Astrocyte (in vitro differentiated cells and primary cell): ENCODE results near the gene OR2J3. TPM values are rescaled to one million over a fixed set of nuclear protein-coding genes. Genes with fewer than 3 reads are reported as not detected.

ENCODE experiments used
- DNase-seq: peaks from one replicate; pipeline ENCODE4 v3.0.0-alpha.2; 2010; ENCODE audit warnings: low read depth
- FAIRE-seq: peaks from 2 replicates; lab custom pipeline; 2011; peaks lifted over from hg19 to GRCh38; lab: Jason Lieb, UNC
- H2AFZ ChIP-seq: 2 replicates; pipeline ENCODE4 v1.6.0; 2012; ENCODE audit warnings: low read depth, low read length, inconsistent platforms
- H3K27ac ChIP-seq: 2 replicates; pipeline ENCODE4 v1.5.1; 2011; ENCODE audit warnings: low read depth, low read length, inconsistent platforms
- H3K27me3 ChIP-seq: 2 replicates; pipeline ENCODE4 v1.6.0; 2011; ENCODE audit warnings: low read length, inconsistent platforms; ENCODE audit not compliant: insufficient read depth
- H3K36me3 ChIP-seq: 2 replicates; pipeline ENCODE4 v1.5.1; 2011; ENCODE audit warnings: low read length, inconsistent platforms; ENCODE audit not compliant: insufficient read depth
- H3K4me1 ChIP-seq: 2 replicates; pipeline ENCODE4 v1.5.1; 2011; ENCODE audit warnings: low read length, inconsistent platforms; ENCODE audit not compliant: insufficient read depth
- H3K4me2 ChIP-seq: 2 replicates; pipeline ENCODE4 v1.6.0; 2012; ENCODE audit warnings: low read length, inconsistent platforms
- H3K4me3 ChIP-seq: 2 replicates; pipeline ENCODE4 v1.5.1; 2011; ENCODE audit warnings: low read depth, mild to moderate bottlenecking, low read length, inconsistent platforms; ENCODE audit not compliant: insufficient read depth
- H3K79me2 ChIP-seq: 2 replicates; pipeline ENCODE4 v1.6.0; 2012; ENCODE audit warnings: mild to moderate bottlenecking, low read length, inconsistent platforms; ENCODE audit not compliant: insufficient read depth
- H3K9ac ChIP-seq: 2 replicates; pipeline ENCODE4 v1.6.0; 2012; ENCODE audit warnings: mild to moderate bottlenecking, low read length, inconsistent platforms
- H3K9me3 ChIP-seq: 2 replicates; pipeline ENCODE4 v1.5.1; 2012; ENCODE audit warnings: low read depth, mild to moderate bottlenecking, low read length, inconsistent platforms; ENCODE audit not compliant: insufficient read depth
- H4K20me1 ChIP-seq: 2 replicates; pipeline ENCODE4 v1.6.0; 2012; ENCODE audit warnings: low read length, inconsistent platforms; ENCODE audit not compliant: insufficient read depth
- H3K27ac Mint-ChIP-seq: one replicate; pipeline ENCODE4 v1.8.0; 2021; ENCODE audit warnings: mild to moderate bottlenecking, mixed read lengths; ENCODE audit not compliant: unreplicated experiment
- H3K27me3 Mint-ChIP-seq: one replicate; pipeline ENCODE4 v1.8.0; 2021; ENCODE audit warnings: low read depth, mixed read lengths; ENCODE audit not compliant: unreplicated experiment
- H3K36me3 Mint-ChIP-seq: one replicate; pipeline ENCODE4 v1.8.0; 2021; ENCODE audit warnings: low read depth, mixed read lengths; ENCODE audit not compliant: unreplicated experiment
- H3K4me1 Mint-ChIP-seq: one replicate; pipeline ENCODE4 v1.8.0; 2021; ENCODE audit warnings: low read depth, mixed read lengths; ENCODE audit not compliant: unreplicated experiment
- H3K4me3 Mint-ChIP-seq: one replicate; pipeline ENCODE4 v1.8.0; 2021; ENCODE audit warnings: mild to moderate bottlenecking, moderate library complexity, mixed read lengths; ENCODE audit not compliant: unreplicated experiment
- H3K9me3 Mint-ChIP-seq: one replicate; pipeline ENCODE4 v1.8.0; 2021; ENCODE audit warnings: mild to moderate bottlenecking, mixed read lengths; ENCODE audit not compliant: unreplicated experiment
- EZH2 ChIP-seq: IDR thresholded peaks from 2 replicates; pipeline ENCODE4 v1.6.1; 2012; ENCODE audit warnings: mild to moderate bottlenecking, low read length, inconsistent platforms; ENCODE audit not compliant: insufficient read depth
- total RNA-seq: library from RNA; stranded (reverse); gene quantifications from 2 replicates; pipeline ENCODE4 v1.2.1, GENCODE V29; 2021
- TF ChIP-seq, protein P1 (sequence below): IDR thresholded peaks from 2 replicates; pipeline ENCODE4 v1.5.1; 2011; ENCODE audit warnings: low read depth, mild to moderate bottlenecking, inconsistent platforms, low read length, moderate library complexity; ENCODE audit not compliant: insufficient read depth

The OR2J3 gene
- total RNA-seq, 1 donor from 2014 or later: not detected

- Histone ChIP-seq H3K27me3 (no peaks in the 10 kb centered on the region), H4K20me1 (no peaks in the 10 kb centered on the region), H2AFZ (no peak overlapping the region), H3K36me3 (no peaks in the 10 kb centered on the region), H3K4me3 (no peak overlapping the region), H3K27ac (no peak overlapping the region), H3K4me1 (no peaks in the 10 kb centered on the region), H3K9ac (no peak overlapping the region), H3K79me2 (no peaks in the 10 kb centered on the region), H3K9me3 (no peaks in the 10 kb centered on the region), H3K4me2 (no peak overlapping the region)
- Mint-ChIP-seq H3K27me3 (no peaks in the 10 kb centered on the region), H3K36me3 (peaks cover 4% of the 10 kb centered on the region), H3K27ac (no peak overlapping the region), H3K4me3 (no peak overlapping the region), H3K4me1 (no peaks in the 10 kb centered on the region), H3K9me3 (peaks cover 8% of the 10 kb centered on the region)
- no peak for TF ChIP-seq EZH2
- TF ChIP-seq, protein P1, sequence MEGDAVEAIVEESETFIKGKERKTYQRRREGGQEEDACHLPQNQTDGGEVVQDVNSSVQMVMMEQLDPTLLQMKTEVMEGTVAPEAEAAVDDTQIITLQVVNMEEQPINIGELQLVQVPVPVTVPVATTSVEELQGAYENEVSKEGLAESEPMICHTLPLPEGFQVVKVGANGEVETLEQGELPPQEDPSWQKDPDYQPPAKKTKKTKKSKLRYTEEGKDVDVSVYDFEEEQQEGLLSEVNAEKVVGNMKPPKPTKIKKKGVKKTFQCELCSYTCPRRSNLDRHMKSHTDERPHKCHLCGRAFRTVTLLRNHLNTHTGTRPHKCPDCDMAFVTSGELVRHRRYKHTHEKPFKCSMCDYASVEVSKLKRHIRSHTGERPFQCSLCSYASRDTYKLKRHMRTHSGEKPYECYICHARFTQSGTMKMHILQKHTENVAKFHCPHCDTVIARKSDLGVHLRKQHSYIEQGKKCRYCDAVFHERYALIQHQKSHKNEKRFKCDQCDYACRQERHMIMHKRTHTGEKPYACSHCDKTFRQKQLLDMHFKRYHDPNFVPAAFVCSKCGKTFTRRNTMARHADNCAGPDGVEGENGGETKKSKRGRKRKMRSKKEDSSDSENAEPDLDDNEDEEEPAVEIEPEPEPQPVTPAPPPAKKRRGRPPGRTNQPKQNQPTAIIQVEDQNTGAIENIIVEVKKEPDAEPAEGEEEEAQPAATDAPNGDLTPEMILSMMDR: no peak
- no peak for FAIRE-seq
- DNase-seq: no peak
Observed at GRCh38 chr6:29141606-29142005, 33.7 kb downstream of the OR2J3 start.

GRCh38 chr6:29142309-29142708, 34.5 kb downstream of the OR2J3 start:
- Histone ChIP-seq H3K27ac (no peak overlapping the region), H3K9me3 (no peaks in the 10 kb centered on the region), H3K27me3 (no peaks in the 10 kb centered on the region), H2AFZ (no peak overlapping the region), H3K9ac (no peak overlapping the region), H4K20me1 (no peaks in the 10 kb centered on the region), H3K36me3 (no peaks in the 10 kb centered on the region), H3K4me1 (no peaks in the 10 kb centered on the region), H3K79me2 (no peaks in the 10 kb centered on the region), H3K4me2 (no peak overlapping the region), H3K4me3 (no peak overlapping the region)
- Mint-ChIP-seq H3K9me3 (peaks cover 8% of the 10 kb centered on the region), H3K4me3 (no peak overlapping the region), H3K27me3 (no peaks in the 10 kb centered on the region), H3K27ac (peak overlapping the region; percentile 92), H3K4me1 (no peaks in the 10 kb centered on the region), H3K36me3 (peaks cover 4% of the 10 kb centered on the region)
- TF ChIP-seq, protein P1: no peak
- TF ChIP-seq EZH2: no peak
- no peak for FAIRE-seq
- no peak for DNase-seq

- no peak for DNase-seq
- Histone ChIP-seq H4K20me1 (no peaks in the 10 kb centered on the region), H3K4me1 (no peaks in the 10 kb centered on the region), H3K27ac (no peak overlapping the region), H3K9ac (no peak overlapping the region), H3K79me2 (no peaks in the 10 kb centered on the region), H3K9me3 (peaks cover 5% of the 10 kb centered on the region), H3K4me3 (no peak overlapping the region), H3K4me2 (no peak overlapping the region), H3K36me3 (no peaks in the 10 kb centered on the region), H3K27me3 (no peaks in the 10 kb centered on the region), H2AFZ (no peak overlapping the region)
- no peaks in the 10 kb centered on the region for H3K27me3 Mint-ChIP-seq
- peak overlapping the region; percentile 47 for H3K27ac Mint-ChIP-seq
- H3K4me3 Mint-ChIP-seq: no peak overlapping the region
- no peaks in the 10 kb centered on the region for H3K4me1 Mint-ChIP-seq
- FAIRE-seq: no peak
- H3K36me3 Mint-ChIP-seq: peaks cover 4% of the 10 kb centered on the region
- no peak for TF ChIP-seq EZH2
- TF ChIP-seq, protein P1: no peak
- H3K9me3 Mint-ChIP-seq: peaks cover 12% of the 10 kb centered on the region
Observed at GRCh38 chr6:29146179-29146578, 38.3 kb downstream of the OR2J3 start.
